Body of pancreas (tissue), 4 donors: Measurements from ENCODE around the gene MPC1. TPM values are rescaled to one million over a fixed set of nuclear protein-coding genes. Genes with fewer than 3 reads are reported as not detected.

ENCODE experiments used
- ATAC-seq: fragments of 150-250 bp; one replicate; pipeline ENCODE4 v1.9.1; 2016
- DNase-seq, 4 donors: peaks; one replicate each; pipeline ENCODE4 v3.0.0-alpha.2; 2019
- H3K27ac ChIP-seq, 4 donors: fragments of 200-600 bp; sonication (generic); 1 replicate in 3 of 4; 2 replicates in 1 of 4; pipeline versions ENCODE4 v1.5.1 to v1.6.1; 2016 to 2019; ENCODE audit warnings: mild to moderate bottlenecking in 1 of 4, mixed read lengths in 1 of 4, moderate library complexity in 1 of 4
- H3K27me3 ChIP-seq, 2 donors: fragments of 200-600 bp; sonication (generic); one replicate each; pipeline ENCODE4 v1.6.0; 2016; ENCODE audit warnings: mild to moderate bottlenecking in 1 of 2
- H3K36me3 ChIP-seq, 2 donors: fragments of 200-600 bp; sonication (generic); replicated peaks in 1 of 2; 2 replicates each; pipeline ENCODE4 v1.5.1; 2016; ENCODE audit warnings: low read depth in 2 of 2; ENCODE audit not compliant: insufficient read depth in 1 of 2
- H3K4me1 ChIP-seq: fragments of 200-600 bp; sonication (generic); one replicate; pipeline ENCODE4 v1.6.0; 2016
- H3K4me3 ChIP-seq, 2 donors: fragments of 200-600 bp; sonication (generic); 1 replicate in 1 of 2; 2 replicates in 1 of 2; pipeline ENCODE4 v1.5.1; 2016 to 2019
- H3K9me3 ChIP-seq, 3 donors: fragments of 200-600 bp; sonication (generic); 1 replicate in 2 of 3; 2 replicates in 1 of 3; pipeline ENCODE4 v1.5.1; 2016
- CTCF ChIP-seq, 7 experiments: fragments of 450-650 bp in 4 of 7; fragments of 200-600 bp in 3 of 7; sonication (generic) in 3 of 7; IDR thresholded peaks; one replicate each; pipeline ENCODE4 v1.5.1; 2016 to 2019; ENCODE audit warnings: antibody characterized with exemption in 7 of 7
- POLR2A ChIP-seq, 3 donors: fragments of 450-650 bp; IDR thresholded peaks; one replicate each; pipeline ENCODE4 v1.6.1; 2016; ENCODE audit warnings: antibody characterized with exemption in 3 of 3, mild to moderate bottlenecking in 2 of 3
- WGBS, 2 donors: methylation state at CpG; one replicate each; pipeline ENCODE4 v1.1.5; 2017; 5-methylcytosine and 5-hydroxymethylcytosine counted together
- intact Hi-C: fragments of 100-400 bp; cut with DNase I; formaldehyde crosslinking; loops from one replicate; pipeline ENCODE4 v1.15.1; 2023
- total RNA-seq, 2 donors: library from RNA; depleted of rRNA; stranded (reverse); fragments of >200 nt; gene quantifications; one replicate each; pipeline ENCODE4 v1.1.0, GENCODE V29; 2016

Gene MPC1
- total RNA-seq, 2 donors from 2014 or later = 20.8 to 25.4 TPM

- 83 to 86% methylated on average over 5 of the region's 5 CpGs for WGBS, 2 donors
- Histone ChIP-seq H3K27me3 (no peaks in the 10 kb centered on the region), H3K36me3 (peaks cover 0 to 23% of the 10 kb centered on the region in 2 donors), H3K9me3 (no peaks in the 10 kb centered on the region), H3K4me3 (no peak overlapping the region), H3K4me1 (no peaks in the 10 kb centered on the region), H3K27ac (no peak overlapping the region)
- ATAC-seq (no peak), DNase-seq (no peak)
- intact Hi-C loops = no loop called here
- TF ChIP-seq POLR2A (IDR thresholded peaks at IDR 0.05) (no peak), CTCF (IDR thresholded peaks at IDR 0.05) (no peak)
Observed at GRCh38 chr6:166323395-166323794, 59.3 kb downstream of the MPC1 start.

- H3K4me3 ChIP-seq = no peak overlapping the region
- H3K27ac ChIP-seq = no peak overlapping the region
- no peak for DNase-seq
- no peak for ATAC-seq
- 88 to 92% methylated on average over 18 of the region's 18 CpGs for WGBS, 2 donors
- TF ChIP-seq CTCF (IDR thresholded peaks at IDR 0.05) (no peak), POLR2A (IDR thresholded peaks at IDR 0.05) (no peak)
- H3K4me1 ChIP-seq = no peaks in the 10 kb centered on the region
- H3K9me3 ChIP-seq = no peaks in the 10 kb centered on the region
- intact Hi-C loops = no loop called here
- no peaks in the 10 kb centered on the region for H3K27me3 ChIP-seq
- H3K36me3 ChIP-seq = peaks cover 0 to 10% of the 10 kb centered on the region in 2 donors
Observed at GRCh38 chr6:166318649-166319600, 63.8 kb downstream of the MPC1 start.

- Histone ChIP-seq H3K4me1 (no peaks in the 10 kb centered on the region), H3K27ac (no peak overlapping the region), H3K9me3 (no peaks in the 10 kb centered on the region), H3K27me3 (no peaks in the 10 kb centered on the region), H3K36me3 (peaks cover 0 to 8% of the 10 kb centered on the region in 2 donors), H3K4me3 (no peak overlapping the region)
- ATAC-seq (no peak), DNase-seq (no peak)
- WGBS, 2 donors = 85% methylated on average over 4 to 14 of the region's 14 CpGs
- TF ChIP-seq POLR2A (IDR thresholded peaks at IDR 0.05) (no peak), CTCF (IDR thresholded peaks at IDR 0.05) (no peak)
- intact Hi-C loops = no loop called here
Observed at GRCh38 chr6:166318227-166318626, 64.5 kb downstream of the MPC1 start.

- WGBS, 2 donors = 79 to 81% methylated on average over 18 to 19 of the region's 19 CpGs
- Histone ChIP-seq H3K36me3 (peaks cover 0 to 3% of the 10 kb centered on the region in 2 donors), H3K4me1 (no peaks in the 10 kb centered on the region), H3K27me3 (no peaks in the 10 kb centered on the region), H3K9me3 (no peaks in the 10 kb centered on the region), H3K4me3 (no peak overlapping the region), H3K27ac (no peak overlapping the region)
- DNase-seq (no peak), ATAC-seq (no peak)
- intact Hi-C loops = no loop called here
- TF ChIP-seq CTCF (IDR thresholded peaks at IDR 0.05) (no peak), POLR2A (IDR thresholded peaks at IDR 0.05) (no peak)
Observed at GRCh38 chr6:166317261-166318212, 65.2 kb downstream of the MPC1 start.
